Frontal cortex (tissue), 4 donors: Measurements from ENCODE around the gene TRAPPC10. TPM values are rescaled to one million over a fixed set of nuclear protein-coding genes. Genes with fewer than 3 reads are reported as not detected.

Source experiments
- DNase-seq, 2 donors: peaks; one replicate each; pipeline ENCODE4 v3.0.0; 2012; ENCODE audit warnings: low spot score in 2 of 2
- FAIRE-seq: peaks from 2 replicates; lab custom pipeline; 2012; peaks lifted over from hg19 to GRCh38; lab: Jason Lieb, UNC
- total RNA-seq: library from RNA; depleted of rRNA; stranded (reverse); fragments of >200 nt; gene quantifications from one replicate; pipeline ENCODE4 v1.2.3, GENCODE V29; 2014
- donor health status: control.
- donor health status: control.
- donor health status: control.

Gene TRAPPC10
- total RNA-seq, 1 donor from 2014 or later, result 15.1 TPM

DNA sequence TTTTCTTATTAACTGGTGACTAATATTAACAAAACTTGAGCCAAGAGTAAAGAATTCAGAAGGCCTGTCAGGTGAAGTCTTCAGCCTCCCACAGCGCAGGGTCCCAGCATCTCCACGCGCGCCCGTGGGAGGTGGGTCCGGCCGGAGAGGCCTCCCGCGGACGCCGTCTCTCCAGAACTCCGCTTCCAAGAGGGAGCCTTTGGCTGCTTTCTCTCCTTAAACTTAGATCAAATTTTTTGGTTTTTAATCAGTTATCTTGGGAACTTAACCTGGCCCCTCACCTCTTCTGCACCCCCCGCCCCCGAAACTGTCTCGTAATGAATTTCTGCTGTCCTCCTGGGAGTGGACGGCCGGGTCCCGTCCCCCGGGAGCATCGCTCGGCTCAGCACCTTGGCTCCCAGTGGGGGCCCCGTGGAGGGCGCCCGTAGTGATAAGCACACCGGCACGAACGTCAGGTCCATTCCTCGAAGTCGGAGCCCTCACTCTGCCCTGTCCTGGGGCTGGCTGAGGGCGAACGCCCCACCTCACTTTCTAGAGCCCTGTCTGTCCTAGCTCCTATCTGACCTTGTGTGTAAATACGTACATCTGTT lies 29.5 kb upstream of the TRAPPC10 start:
- FAIRE-seq (no peak), DNase-seq (no peak)

DNA sequence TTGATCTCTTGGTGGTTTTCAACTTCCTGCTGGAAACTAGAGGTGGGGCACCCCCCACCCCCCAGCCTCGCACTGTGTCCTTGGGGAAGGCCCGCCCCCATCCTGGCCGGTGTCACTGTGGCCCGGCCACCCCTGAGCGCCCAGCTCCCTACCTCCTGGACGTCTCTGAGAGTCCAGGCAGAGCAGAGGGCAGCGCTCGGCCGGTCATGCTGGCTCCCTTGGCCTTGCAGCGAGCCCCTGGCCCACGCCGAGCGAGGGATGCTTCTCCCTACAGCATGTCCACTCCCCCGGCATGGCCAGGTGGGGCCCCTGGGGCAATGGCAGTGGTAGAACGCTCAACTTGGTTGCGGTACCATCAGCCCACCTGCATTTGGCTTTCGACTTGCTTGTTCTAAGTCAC lies 28.7 kb upstream of the TRAPPC10 start:
- DNase-seq (no peak), FAIRE-seq (no peak)

DNA sequence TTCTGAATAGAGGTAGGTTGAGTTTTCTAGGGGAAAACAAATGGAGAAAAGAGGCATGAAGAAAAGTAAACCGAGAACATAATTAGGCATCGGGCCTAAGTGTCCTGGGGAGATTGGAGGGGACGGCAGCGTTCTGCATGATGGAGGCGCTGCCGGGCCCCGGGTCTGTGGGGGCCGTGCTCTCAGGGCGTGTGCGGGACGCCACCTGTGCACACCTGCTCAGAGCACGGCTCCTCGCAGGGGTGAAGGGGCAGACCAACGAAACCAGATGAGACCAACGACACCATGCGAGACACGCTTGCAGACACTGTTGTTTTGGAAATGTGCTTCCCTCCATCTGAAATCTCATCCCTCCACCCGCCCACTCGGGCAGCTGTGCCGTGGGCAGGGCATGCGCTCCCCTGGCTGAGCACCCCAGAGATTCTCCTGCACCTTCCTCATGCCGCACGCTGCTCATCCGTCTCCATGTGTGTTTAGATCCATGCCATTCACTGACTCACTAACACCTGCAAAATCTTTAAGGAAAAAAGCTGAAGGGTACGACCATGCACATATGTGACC lies 28.2 kb upstream of the TRAPPC10 start:
- FAIRE-seq (no peak), DNase-seq (peak in 1 of 2 donors; percentile 59)

DNA sequence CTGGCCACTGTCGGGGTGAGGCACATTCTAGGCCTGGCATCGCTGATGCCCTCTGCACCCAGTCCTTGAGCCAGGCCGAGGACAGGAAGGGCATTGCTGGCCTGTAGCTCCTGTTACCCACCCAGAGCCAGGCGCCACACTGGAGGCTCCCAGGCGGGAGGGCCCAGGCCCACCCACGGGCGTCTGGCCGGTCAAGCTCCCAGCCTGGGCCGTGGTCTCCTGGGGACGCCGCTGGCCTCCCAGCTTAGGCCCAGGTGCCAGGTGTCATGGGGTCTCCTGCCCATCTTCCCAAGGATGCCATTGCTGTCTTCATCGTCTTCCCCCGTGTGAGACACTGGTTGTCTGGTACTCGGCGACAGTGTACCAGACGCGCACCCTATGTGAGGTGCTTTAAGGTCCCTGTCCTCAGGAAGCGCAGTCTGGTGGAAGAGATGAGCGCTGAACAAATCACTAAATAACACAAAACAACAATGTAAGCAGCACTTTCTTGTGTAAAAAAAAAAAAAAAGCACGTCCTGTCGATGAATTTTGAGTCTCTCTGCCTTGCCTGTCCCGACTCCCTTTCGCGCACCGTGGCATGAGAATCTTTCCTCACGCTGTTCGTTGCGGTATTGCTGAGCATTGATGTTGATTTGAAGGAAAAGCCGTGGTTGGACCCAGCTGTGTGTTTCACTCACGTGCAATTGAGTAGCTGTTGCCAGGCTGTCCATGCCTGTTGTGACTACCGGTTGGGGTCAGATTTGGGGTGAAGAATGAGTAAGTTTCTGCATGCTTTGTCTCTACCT lies 27.0 kb upstream of the TRAPPC10 start:
- FAIRE-seq (no peak), DNase-seq (no peak)

DNA sequence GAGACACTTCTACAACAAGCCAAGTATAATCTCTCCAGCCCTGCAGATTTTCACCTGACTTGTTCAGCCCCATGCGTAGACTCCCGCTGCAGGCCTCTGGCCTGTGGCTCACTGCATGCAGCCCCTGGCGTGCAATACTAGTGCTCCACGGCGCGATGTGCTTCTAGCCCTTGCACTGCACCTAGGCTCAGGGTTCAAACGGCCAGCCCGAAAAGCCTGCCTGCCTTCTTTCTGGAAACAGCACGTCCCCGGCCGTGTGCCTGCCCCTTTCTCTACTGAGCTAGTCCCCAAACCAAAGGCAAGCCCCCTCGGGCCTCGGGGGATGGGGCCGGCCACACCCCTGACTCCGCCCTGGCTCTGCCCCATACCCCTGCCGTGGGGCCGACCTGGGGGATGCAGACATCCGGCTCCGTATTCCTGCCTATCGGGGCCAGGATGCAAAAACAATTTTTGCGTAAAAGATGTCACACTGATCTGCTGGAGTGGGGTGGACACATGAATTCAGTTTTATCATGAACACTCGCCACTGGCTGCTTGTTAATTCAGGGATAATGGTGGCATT lies 26.3 kb upstream of the TRAPPC10 start:
- FAIRE-seq (no peak), DNase-seq (no peak)

DNA sequence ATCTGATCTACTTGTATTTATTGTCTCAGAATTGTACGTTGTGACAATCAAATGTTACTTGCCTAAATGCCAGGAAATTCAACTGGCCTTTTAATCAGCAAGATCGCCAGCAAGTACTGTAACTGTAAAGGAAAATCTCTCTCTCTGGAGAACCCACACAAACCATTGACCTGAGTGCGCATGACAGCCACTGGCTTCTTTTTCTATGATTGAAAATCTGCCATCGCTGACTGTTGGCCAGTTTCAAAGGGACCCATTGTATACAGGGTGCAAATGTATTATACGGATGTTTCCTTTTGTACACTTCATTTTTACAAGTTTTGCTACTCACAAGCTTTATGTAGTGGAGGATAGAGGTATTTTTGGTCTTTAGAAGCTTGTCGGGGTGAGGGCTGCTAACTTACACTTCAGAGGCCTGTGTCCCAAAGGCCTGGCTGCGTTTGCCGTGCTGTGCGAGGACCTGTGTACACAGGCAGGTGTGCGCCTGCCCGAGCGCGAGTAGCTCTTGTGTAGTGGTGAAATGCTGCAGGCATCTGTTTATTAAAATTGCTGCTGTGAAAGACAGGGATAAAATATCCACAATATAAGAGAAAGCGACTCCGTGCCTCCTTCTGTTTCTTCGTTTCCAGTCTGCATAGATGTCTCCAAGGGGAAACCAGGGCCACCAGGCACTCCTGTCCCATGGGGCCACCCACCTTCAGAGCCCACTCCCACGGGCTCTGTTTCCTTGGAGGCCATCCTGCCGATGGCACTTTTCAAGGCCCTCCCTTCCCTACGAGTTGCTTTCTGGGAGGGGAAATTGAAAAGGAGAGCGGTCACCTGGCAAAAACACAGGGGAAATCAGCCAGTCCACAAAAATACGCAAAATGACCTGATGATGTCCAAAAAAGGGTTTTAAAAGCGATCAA lies 25.3 kb upstream of the TRAPPC10 start:
- DNase-seq (peak in 1 of 2 donors; percentile 76), FAIRE-seq (no peak)

DNA sequence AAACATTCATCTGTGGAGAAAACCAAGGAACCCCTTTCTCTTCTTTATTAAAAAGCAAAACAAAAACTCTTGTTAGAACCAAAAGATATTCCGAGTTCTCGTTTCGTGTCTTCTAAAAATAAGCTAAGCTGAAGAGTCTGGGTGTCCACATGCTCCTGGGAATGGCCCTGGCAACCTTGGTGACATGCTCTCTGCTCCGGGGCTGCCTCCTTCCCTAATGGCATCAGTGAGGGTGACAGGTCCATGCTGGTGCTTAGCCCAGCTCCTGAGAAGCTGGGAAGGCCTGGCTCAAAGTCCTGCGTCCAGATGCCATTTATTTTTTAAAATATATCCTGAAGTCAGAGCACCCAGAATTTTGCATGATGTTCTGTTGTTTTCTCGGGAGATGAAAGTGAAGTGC lies 24.6 kb upstream of the TRAPPC10 start:
- FAIRE-seq (no peak), DNase-seq (no peak)

DNA sequence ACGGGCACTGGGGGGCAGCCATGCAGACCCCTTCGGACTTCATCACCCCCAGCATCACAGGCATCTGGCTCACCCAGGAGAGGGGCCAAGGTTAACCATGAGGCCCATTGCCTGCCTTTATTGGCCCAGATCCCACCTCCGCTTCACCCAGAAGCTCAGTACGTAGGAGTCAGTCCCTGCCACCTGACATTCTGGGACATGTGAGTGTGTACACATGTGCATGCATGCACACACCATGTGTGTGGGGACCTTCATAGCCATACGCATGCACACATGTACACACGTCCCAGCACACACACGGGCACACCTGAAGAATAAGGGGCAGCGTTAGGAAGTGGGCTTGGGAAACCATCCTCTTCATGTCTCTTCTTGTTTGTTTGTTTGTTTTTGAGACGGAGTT lies 24.1 kb upstream of the TRAPPC10 start:
- FAIRE-seq, result no peak
- no peak for DNase-seq

DNA sequence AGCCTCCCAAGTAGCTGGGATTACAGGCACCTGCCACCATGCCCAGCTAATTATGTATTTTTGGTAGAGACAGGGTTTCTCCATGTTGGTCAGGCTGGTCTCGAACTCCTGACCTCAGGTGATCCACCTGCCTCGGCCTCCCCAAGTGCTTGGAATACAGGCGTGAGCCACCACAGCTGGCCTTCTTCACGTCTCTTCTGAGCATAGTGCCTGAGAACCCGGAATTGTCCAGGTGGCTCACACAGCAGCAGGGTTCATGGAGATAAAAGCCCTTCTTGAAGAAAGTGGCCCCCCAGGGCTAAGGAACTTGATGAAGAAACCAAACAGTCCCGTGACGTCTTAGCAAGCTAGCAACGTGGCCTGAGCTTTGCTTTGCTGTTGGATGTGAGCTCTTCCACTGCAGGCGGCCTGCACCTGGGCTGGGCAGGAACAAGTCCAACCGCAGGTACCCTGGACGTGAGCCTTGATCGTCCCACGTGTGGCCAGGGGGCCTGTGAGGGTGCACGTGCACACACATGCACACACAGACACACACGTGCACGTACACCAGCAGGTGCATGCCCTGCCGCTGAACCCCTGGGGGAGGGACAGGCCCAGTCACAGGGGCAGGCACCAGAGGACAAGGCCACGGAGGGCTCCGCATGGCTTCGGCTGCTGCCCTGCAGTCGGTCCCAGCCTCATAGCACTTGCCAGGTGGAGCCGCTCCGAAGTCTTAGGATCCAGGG lies 23.4 kb upstream of the TRAPPC10 start:
- FAIRE-seq, result no peak
- DNase-seq, result no peak

DNA sequence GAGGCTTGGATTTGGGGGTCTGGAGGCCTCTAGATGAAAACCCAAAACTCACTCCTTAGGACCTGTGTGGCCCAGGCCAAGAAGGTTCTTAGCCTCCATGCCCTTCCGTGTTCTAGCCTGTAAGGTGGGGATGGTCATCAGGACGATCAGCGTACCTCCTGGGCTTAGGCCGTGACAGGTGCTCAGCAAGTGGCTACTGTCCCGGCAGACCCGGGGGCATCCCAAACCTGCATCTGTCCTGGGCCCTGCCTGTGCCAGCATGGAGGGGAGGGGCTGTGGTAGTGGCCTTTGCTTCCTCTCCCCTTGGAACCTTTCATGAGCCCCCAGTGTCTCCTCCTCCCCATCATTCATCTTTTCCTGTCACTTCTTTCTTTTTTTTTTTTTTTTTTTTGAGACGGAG lies 22.7 kb upstream of the TRAPPC10 start:
- no peak for DNase-seq
- FAIRE-seq, result no peak

DNA sequence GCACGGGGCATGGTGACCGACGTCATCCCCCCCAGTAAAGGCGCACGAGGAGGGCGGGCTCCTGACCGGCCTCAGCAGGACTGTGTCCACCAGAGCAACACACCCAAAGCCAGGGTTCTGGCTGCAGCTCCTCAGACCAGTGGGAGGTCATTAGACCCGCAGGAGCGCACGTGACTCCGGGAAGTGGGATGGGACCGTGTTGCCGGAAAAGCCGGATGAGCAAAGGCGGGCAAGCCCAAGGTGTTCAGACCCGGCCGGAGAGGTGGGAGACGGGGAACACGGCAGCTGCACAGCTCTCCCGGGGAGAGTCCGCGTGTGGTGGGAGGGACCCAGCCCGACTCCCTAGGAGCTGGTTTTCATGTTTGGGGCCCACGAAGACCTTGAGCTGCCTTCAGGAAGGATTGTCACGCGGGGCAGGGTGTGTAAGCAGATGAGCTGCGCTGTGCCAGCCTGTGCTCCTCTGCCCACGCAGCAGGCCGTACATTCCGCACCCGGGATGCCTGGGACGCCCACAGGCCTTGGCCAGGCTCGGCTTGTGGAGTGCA lies 20.6 kb upstream of the TRAPPC10 start:
- FAIRE-seq, result no peak
- no peak for DNase-seq

DNA sequence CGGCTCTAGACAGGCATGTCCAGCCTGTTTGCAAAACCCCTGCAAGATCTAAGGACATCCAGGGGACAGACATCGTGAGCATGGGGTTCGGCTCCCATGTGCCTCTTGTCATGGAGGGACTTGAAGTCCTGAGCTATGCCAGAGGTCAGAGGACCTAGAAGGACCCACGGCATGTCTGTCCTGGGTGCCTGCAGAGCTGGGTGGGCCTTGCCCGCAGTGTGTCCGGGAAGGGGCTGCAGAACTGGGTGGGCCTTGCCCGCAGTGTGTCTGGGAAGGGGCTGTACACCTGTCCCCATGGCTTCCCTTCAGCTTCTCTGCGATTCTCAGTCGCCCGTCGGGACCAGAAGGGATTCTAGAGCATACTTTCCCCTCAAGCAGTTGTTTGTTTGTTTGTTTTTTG lies 20.0 kb upstream of the TRAPPC10 start:
- DNase-seq (no peak), FAIRE-seq (no peak)

DNA sequence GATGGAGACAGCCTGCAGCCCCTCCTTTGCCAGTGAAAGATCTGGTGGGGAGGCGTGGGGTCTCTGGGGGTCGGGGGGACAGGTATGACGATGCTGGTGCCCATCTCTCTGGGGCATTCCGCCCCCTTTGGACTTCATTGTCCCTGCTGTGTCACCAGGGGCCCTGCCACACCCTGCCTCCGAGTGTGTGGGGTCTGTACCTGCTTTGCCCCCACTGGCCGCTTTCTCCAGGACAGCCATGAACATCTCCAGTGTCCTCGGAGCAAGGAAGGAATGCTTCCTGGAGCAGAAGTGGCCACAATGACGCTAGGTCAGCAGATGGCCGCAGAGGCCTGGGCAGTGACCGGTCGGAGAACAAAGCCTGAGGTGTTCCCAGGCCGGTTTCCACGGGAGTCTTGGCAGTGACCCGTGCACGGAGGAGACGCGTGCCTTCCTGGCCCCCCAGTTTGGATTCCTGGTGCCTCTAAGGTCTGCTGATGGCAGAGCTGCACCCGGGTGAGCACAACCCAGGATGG lies 18.6 kb upstream of the TRAPPC10 start:
- FAIRE-seq, result no peak

DNA sequence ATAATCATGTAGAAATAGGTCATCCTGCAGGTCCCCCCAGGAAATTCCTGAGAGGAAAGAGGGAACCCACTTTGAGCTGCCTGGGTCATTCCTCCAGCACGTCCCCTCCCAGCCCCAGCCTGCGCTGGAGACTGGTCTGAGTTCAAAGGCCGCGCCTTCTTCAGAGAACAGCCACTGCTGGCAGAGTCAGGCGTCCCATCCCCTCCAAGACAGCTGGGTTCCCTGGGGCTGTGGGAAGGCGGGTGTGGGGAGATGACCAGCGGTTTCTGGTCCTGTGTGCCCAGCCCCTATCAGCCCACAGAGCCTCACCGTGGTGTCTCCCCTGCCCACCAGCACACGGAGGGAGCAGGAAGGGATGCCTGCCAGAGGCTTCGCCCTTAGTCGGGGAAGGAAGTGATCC lies 18.0 kb upstream of the TRAPPC10 start:
- DNase-seq, result no peak
- FAIRE-seq, result no peak

More for the DNA sequence above, 18.6 kb upstream of the TRAPPC10 start:
- DNase-seq, result no peak

DNA sequence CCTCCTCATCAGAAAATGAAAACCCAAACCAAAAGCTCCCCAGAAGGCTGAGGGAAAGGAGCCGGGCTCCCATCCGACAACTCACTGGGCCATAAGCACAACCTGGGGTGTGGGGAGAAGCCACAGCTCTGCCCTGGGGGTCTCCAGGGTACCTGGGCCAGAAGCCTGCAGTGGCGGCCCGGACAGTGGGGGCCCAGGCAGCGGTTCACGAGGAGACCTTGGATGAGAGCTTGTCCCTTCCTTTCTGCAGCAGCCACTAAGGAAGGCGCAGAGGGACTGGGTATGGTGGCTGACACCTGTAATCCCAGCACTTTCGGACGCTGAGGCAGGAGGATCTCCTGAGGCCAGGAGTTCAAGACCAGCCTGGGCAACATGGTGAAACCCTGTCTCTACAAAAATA lies 17.5 kb upstream of the TRAPPC10 start:
- DNase-seq (no peak), FAIRE-seq (no peak)

DNA sequence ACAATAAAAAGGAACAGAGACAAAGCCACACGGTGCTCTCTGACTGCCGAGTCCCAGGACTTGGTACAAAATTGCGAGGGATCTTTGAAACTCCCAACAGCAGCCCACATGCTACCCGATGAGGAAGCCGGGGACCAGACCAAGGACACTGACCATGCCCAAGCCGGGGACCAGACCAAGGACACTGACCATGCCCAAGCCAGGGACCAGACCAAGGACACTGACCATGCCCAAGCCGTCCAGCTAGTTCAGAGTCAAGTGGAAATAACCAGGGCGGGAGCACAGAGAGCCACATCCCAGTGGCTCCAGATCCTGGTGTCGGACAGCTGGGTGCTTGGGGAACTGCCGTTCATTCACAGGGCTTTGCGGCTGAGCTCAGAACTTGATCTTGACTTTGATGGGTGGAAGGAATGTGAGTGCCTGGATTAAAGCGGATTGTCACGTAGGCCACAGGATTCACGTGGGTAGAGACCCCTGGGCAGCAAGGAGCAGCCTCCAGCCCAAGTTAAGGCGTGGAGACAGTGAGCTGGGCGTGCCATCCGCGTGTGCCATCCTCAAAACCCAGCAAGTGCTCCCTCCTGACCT lies 16.5 kb upstream of the TRAPPC10 start:
- no peak for DNase-seq
- no peak for FAIRE-seq

DNA sequence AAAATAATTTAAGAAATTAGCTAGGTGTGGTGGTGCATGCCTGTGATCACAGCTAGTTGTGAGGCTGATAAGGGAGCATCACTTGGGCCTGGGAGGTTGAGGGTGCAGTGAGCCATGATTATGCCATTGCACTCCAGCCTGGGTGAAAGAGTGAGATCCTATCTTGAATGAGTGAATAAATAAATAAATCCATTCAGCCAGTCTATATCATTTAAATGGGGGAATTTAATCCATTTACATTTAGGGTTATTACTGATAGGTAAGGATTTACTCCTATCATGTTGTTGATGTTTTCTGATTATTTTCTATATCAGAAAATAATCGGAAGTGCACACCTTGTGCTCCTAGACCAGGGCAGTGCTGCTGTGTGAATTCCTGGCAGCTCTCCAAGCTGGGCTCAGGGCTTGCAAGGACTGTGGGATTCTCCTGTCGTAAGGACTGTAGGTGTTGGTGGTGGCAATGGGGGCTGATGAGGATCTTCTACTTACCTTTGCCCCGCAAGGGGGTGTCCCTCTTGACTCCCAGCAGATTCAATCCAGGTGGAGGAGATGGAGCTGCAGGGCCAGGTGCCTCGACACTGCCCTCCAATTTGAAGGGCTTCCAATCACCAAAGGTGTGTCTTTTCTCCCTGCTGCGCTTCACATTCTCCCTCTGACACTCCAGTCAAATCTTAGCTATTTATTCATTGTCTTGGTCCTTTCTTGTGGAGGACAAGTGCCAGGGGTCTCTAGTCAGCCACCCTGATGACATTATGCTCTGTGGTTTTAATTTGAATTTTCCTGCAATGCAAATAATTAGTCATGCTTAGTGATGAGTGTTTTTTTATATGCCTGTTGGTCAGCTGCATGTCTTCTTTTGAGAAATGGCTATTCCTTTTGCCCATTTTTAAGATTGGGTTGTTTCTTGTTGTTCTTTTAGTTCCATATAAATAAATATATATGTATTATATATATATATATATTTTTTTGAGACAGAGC lies 14.1 kb upstream of the TRAPPC10 start:
- DNase-seq (no peak), FAIRE-seq (no peak)
